Activated CD4-positive, alpha-beta T cell treated with anti-CD3 and anti-CD28 coated beads for 48 hours (primary cell): Measurements from ENCODE around the gene LTBP1.

ENCODE experiments used
- DNase-seq: peaks from one replicate; pipeline ENCODE4 v3.0.0-alpha.2; 2020

LTBP1 gene

GRCh38 chr2:33123216-33123615, 176.5 kb downstream of the LTBP1 start:
- DNase-seq = no peak

GRCh38 chr2:33126552-33126951, 179.8 kb downstream of the LTBP1 start:
- DNase-seq = no peak

GRCh38 chr2:33126958-33127357, 180.2 kb downstream of the LTBP1 start:
- DNase-seq = no peak

- no peak for DNase-seq
Measured at GRCh38 chr2:33129263-33130053, 182.7 kb downstream of the LTBP1 start.

GRCh38 chr2:33130054-33130447, 183.3 kb downstream of the LTBP1 start:
- no peak for DNase-seq

GRCh38 chr2:33130544-33130943, 183.8 kb downstream of the LTBP1 start:
- no peak for DNase-seq

GRCh38 chr2:33131111-33131510, 184.4 kb downstream of the LTBP1 start:
- no peak for DNase-seq

- no peak for DNase-seq
Measured at GRCh38 chr2:33131749-33132148, 185.0 kb downstream of the LTBP1 start.

- DNase-seq = no peak
Measured at GRCh38 chr2:33133454-33133952, 186.8 kb downstream of the LTBP1 start.

GRCh38 chr2:33134086-33134771, 187.5 kb downstream of the LTBP1 start:
- DNase-seq = no peak

GRCh38 chr2:33134791-33135560, 188.2 kb downstream of the LTBP1 start:
- no peak for DNase-seq

- no peak for DNase-seq
Measured at GRCh38 chr2:33135645-33136044, 188.9 kb downstream of the LTBP1 start.

- no peak for DNase-seq
Measured at GRCh38 chr2:33136056-33136455, 189.3 kb downstream of the LTBP1 start.

- DNase-seq = no peak
Measured at GRCh38 chr2:33136566-33136965, 189.8 kb downstream of the LTBP1 start.

- no peak for DNase-seq
Measured at GRCh38 chr2:33137331-33137730, 190.6 kb downstream of the LTBP1 start.

- DNase-seq = no peak
Measured at GRCh38 chr2:33139949-33140348, 193.2 kb downstream of the LTBP1 start.

- no peak for DNase-seq
Measured at GRCh38 chr2:33141476-33141875, 194.7 kb downstream of the LTBP1 start.

GRCh38 chr2:33142810-33143209, 196.1 kb downstream of the LTBP1 start:
- DNase-seq = no peak

- DNase-seq = no peak
Measured at GRCh38 chr2:33144243-33144642, 197.5 kb downstream of the LTBP1 start.

- DNase-seq = no peak
Measured at GRCh38 chr2:33145459-33145858, 198.7 kb downstream of the LTBP1 start.

GRCh38 chr2:33146102-33146501, 199.3 kb downstream of the LTBP1 start:
- no peak for DNase-seq

GRCh38 chr2:33153008-33153407, 206.3 kb downstream of the LTBP1 start:
- no peak for DNase-seq

GRCh38 chr2:33158482-33159003, 211.8 kb downstream of the LTBP1 start:
- DNase-seq = no peak
